Hepatocyte (in vitro differentiated cells): Measurements from ENCODE around the gene ULK2.

Source experiments
- CTCF ChIP-seq: fragments of 200-600 bp; sonication (generic); IDR thresholded peaks from 2 replicates; pipeline ENCODE4 v1.5.1; 2016; ENCODE audit warnings: antibody characterized with exemption, mild to moderate bottlenecking; ENCODE audit not compliant: poor library complexity
- EZH2 ChIP-seq: fragments of 200-600 bp; sonication (generic); IDR thresholded peaks from 2 replicates; pipeline ENCODE4 v1.6.1; 2016; ENCODE audit warnings: antibody characterized with exemption, mild to moderate bottlenecking, borderline replicate concordance
- EZH2phosphoT487 ChIP-seq: fragments of 200-600 bp; sonication (generic); IDR thresholded peaks from one replicate; pipeline ENCODE4 v1.6.1; 2018; ENCODE audit warnings: antibody characterized with exemption, mild to moderate bottlenecking, low read depth, moderate library complexity; ENCODE audit not compliant: unreplicated experiment, severe bottlenecking

GRCh38 chr17:19753051-19753509, 114.7 kb downstream of the ULK2 start:
- no peak for TF ChIP-seq CTCF
- no peak for TF ChIP-seq EZH2phosphoT487
- TF ChIP-seq EZH2: no peak
